ENCODE data around the gene CDKN1C. TPM values are rescaled to one million over a fixed set of nuclear protein-coding genes. Genes with fewer than 3 reads are reported as not detected.

The CDKN1C gene
- total RNA-seq, 1 experiment from 2014 or later: 15.4 TPM

DNA sequence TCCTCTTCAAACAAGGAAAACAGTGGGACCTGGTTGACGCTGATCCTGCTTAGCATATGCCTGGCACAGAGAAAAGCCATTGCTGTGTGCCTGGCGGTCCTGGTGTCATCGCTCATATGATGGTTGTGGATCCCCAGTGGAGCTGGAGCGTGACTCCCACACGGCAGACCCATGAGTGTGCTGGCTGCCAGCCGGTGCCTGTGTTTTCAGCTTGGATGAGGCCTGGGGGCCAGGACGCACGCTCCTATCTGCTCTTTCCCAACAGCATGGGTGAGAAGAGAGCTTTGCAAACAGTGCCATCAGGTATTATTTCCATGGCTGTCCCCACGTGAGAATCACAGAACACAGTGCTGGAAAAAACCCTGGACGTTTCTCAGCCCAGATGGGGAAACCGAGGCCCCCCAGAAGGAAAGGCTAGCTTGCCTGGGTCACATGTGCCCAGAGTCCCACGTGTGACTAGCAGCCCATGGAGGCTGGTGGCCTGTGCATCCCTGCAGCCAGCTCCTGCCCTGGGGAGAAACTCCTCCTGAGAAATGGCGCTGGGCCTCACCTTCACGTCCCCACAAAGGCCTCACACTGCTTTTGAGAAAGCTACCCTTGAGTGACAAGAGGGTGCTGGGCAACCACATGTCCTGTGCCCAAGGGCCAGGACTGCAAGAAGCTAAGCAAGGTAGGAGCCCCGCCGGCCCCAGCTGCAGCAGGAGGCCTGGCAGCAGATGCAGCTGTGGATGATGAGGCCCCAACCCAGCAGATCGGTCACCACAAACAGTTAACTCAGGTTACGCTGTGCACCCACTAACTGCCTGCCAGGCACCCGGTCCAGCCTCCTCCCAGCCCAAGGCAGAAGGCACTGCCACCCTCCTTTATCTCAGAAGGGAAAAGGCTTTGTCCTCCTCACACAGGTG is 4.2 kb downstream of the CDKN1C start:
- H2AK5ac ChIP-seq (ENCODE audit: insufficient read length, low read length): no peak overlapping the region
- no peaks in the 10 kb centered on the region; the same call in 1 of the 2 replicates for H3K4me1 ChIP-seq (ENCODE audit: insufficient read depth, low read length)
- no peak overlapping the region; the same call in 1 of the 2 replicates for H3K14ac ChIP-seq (ENCODE audit: insufficient read depth, low read length)
- H3K4me2 ChIP-seq (ENCODE audit: insufficient read depth, insufficient read length, low read length): no peak overlapping the region
- H2BK15ac ChIP-seq (ENCODE audit: low read depth, low read length): no peak overlapping the region
- H2BK5ac ChIP-seq (ENCODE audit: insufficient read length, low read length): no peak overlapping the region
- no peak overlapping the region for H3T11ph ChIP-seq (ENCODE audit: low read length)
- peaks cover 7% of the 10 kb centered on the region; the same call in 1 of the 2 replicates for H3K27me3 ChIP-seq (ENCODE audit: insufficient read depth, low read length)
- H3K23ac ChIP-seq (ENCODE audit: insufficient read length, low read depth, low read length): no peak overlapping the region
- H4K20me1 ChIP-seq (ENCODE audit: control insufficient read depth, insufficient read depth, insufficient read length): no peaks in the 10 kb centered on the region
- H3K18ac ChIP-seq (ENCODE audit: insufficient read length, low read depth, low read length): no peak overlapping the region
- no peak overlapping the region for H3K4ac ChIP-seq (ENCODE audit: low read depth, low read length)
- DNase-seq: no peak
- Mint-ChIP-seq H3K4me1 (peaks cover 13 to 15% of the 10 kb centered on the region in 2 experiments), H3K9me3 (peaks cover 4 to 8% of the 10 kb centered on the region in 2 experiments; a peak in 4 of 5 replicates), H3K27ac (no peak overlapping the region; a peak in 1 of 7 replicates), H3K4me3 (no peak overlapping the region; a peak in 1 of 5 replicates), H3K27me3 (ENCODE audit: low read depth) (peaks cover 82% of the 10 kb centered on the region), H3K36me3 (ENCODE audit: insufficient read depth in 1 of 3, low read depth in 3 of 3) (peaks cover 3 to 6% (median 5%) of the 10 kb centered on the region in 3 experiments; a peak in 5 of 7 replicates)
- H4K91ac ChIP-seq (ENCODE audit: insufficient read length, low read depth, low read length): no peak overlapping the region
- H3K79me2 ChIP-seq (ENCODE audit: insufficient read depth, low read length): no peaks in the 10 kb centered on the region
- no peak overlapping the region for H2BK20ac ChIP-seq (ENCODE audit: low read depth, low read length, poor library complexity, severe bottlenecking)
- no peaks in the 10 kb centered on the region for H3K79me1 ChIP-seq (ENCODE audit: insufficient read depth, low read depth, low read length, poor library complexity, severe bottlenecking)
- H3K56ac ChIP-seq (ENCODE audit: insufficient read length, low read depth, low read length): no peak overlapping the region
- H3K9ac ChIP-seq (ENCODE audit: extremely low read depth, insufficient read length, low read length): no peak overlapping the region
- TF ChIP-seq, protein P1, sequence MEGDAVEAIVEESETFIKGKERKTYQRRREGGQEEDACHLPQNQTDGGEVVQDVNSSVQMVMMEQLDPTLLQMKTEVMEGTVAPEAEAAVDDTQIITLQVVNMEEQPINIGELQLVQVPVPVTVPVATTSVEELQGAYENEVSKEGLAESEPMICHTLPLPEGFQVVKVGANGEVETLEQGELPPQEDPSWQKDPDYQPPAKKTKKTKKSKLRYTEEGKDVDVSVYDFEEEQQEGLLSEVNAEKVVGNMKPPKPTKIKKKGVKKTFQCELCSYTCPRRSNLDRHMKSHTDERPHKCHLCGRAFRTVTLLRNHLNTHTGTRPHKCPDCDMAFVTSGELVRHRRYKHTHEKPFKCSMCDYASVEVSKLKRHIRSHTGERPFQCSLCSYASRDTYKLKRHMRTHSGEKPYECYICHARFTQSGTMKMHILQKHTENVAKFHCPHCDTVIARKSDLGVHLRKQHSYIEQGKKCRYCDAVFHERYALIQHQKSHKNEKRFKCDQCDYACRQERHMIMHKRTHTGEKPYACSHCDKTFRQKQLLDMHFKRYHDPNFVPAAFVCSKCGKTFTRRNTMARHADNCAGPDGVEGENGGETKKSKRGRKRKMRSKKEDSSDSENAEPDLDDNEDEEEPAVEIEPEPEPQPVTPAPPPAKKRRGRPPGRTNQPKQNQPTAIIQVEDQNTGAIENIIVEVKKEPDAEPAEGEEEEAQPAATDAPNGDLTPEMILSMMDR (conservative IDR thresholded peaks at IDR 0.05): no peak
- no CpG with 5 or more reads among the region's 19 CpGs for WGBS (ENCODE audit: extremely low coverage, insufficient read length, low lambda C conversion rate)
- H3K27ac ChIP-seq (ENCODE audit: insufficient read length, low read depth, low read length): no peak overlapping the region
- H4K8ac ChIP-seq (replicated peaks; ENCODE audit: insufficient read length, low read depth, low read length): no peak overlapping the region
- H2BK12ac ChIP-seq (ENCODE audit: insufficient read length, low read depth, low read length): no peak overlapping the region
- H4K5ac ChIP-seq (ENCODE audit: insufficient read length, low read depth, low read length): no peak overlapping the region
- H3K9me3 ChIP-seq (ENCODE audit: control insufficient read depth, low read depth, low read length): no peaks in the 10 kb centered on the region
- H2AFZ ChIP-seq (ENCODE audit: low read length): no peak overlapping the region
- no peaks in the 10 kb centered on the region for H3K23me2 ChIP-seq (ENCODE audit: insufficient read length, low read depth, low read length, poor library complexity, severe bottlenecking)
- no peak overlapping the region for H2BK120ac ChIP-seq (ENCODE audit: low read depth, low read length, poor library complexity, severe bottlenecking)
